Natural killer cell (primary cell): ENCODE measurements around the gene SGF29. TPM values are rescaled to one million over a fixed set of nuclear protein-coding genes. Genes with fewer than 3 reads are reported as not detected.
"Not testable (repeated sequence)": the region's sequence is repeated elsewhere in the genome, so short reads cannot be mapped to it uniquely, and the experiment has no call there.

Experiments used
- ATAC-seq, 3 donors: fragments of 150-1000 bp in 2 of 3; fragments of 200-7000 bp in 1 of 3; cut with Tn5 transposase; 1 replicate in 1 of 3; 2 replicates in 2 of 3; pipeline ENCODE4 v1.10.0; 2021; ENCODE audit warnings: mild to moderate bottlenecking in 2 of 3, moderate library complexity in 2 of 3
- DNase-seq, 2 donors: peaks; one replicate each; pipeline versions ENCODE4 v3.0.0 to v3.0.0-alpha.2; 2013 to 2021; ENCODE audit warnings: mixed read lengths in 1 of 2
- H3K27ac ChIP-seq: one replicate; pipeline ENCODE4 v1.5.1; 2013; ENCODE audit warnings: mild to moderate bottlenecking, low read length
- H3K27me3 ChIP-seq: one replicate; pipeline ENCODE4 v1.6.1; 2013; ENCODE audit warnings: low read length; ENCODE audit not compliant: control insufficient read depth, insufficient read depth
- H3K36me3 ChIP-seq: one replicate; pipeline ENCODE4 v1.6.1; 2013; ENCODE audit warnings: low read length; ENCODE audit not compliant: control insufficient read depth, insufficient read depth
- H3K4me1 ChIP-seq: one replicate; pipeline ENCODE4 v1.6.1; 2013; ENCODE audit warnings: low read length; ENCODE audit not compliant: control insufficient read depth, insufficient read depth
- H3K4me3 ChIP-seq: one replicate; pipeline ENCODE4 v1.5.1; 2013; ENCODE audit warnings: low read length
- H3K9me3 ChIP-seq: one replicate; pipeline ENCODE4 v1.6.1; 2013; ENCODE audit warnings: low read length; ENCODE audit not compliant: control insufficient read depth, insufficient read depth
- H3K27ac Mint-ChIP-seq, 2 donors: one replicate each; pipeline ENCODE4 v1.8.0; 2022; ENCODE audit warnings: mild to moderate bottlenecking in 2 of 2, mixed read lengths in 2 of 2, moderate library complexity in 1 of 2
- H3K27me3 Mint-ChIP-seq, 2 donors: one replicate each; pipeline ENCODE4 v1.8.0; 2022; ENCODE audit warnings: low read depth in 2 of 2, mixed read lengths in 2 of 2
- H3K36me3 Mint-ChIP-seq: one replicate; pipeline ENCODE4 v1.8.0; 2022; ENCODE audit warnings: mixed read lengths
- H3K4me1 Mint-ChIP-seq, 2 donors: one replicate each; pipeline ENCODE4 v1.8.0; 2022; ENCODE audit warnings: mixed read lengths in 2 of 2
- H3K4me3 Mint-ChIP-seq: one replicate; pipeline ENCODE4 v1.8.0; 2022; ENCODE audit warnings: mild to moderate bottlenecking, moderate library complexity, mixed read lengths
- H3K9me3 Mint-ChIP-seq, 2 donors: one replicate each; pipeline ENCODE4 v1.8.0; 2022; ENCODE audit warnings: mixed read lengths in 2 of 2
- CTCF ChIP-seq: fragments of 200-600 bp; IDR thresholded peaks from one replicate; pipeline ENCODE4 v1.8.0; 2022; ENCODE audit warnings: antibody characterized with exemption
- WGBS: methylation state at CpG from one replicate; pipeline ENCODE4 v1.1.7; 2013; ENCODE audit warnings: missing lambda C conversion rate; ENCODE audit not compliant: insufficient coverage; 5-methylcytosine and 5-hydroxymethylcytosine counted together
- intact Hi-C: fragments of 100-400 bp; cut with micrococcal nuclease; formaldehyde crosslinking; loops from one replicate; pipeline ENCODE4 v1.14.2; 2022
- total RNA-seq, 4 donors: library from RNA; stranded (reverse); fragments of 120-200 nt in 1 of 4; gene quantifications; one replicate each; pipeline versions ENCODE4 v1.2.3 to v1.2.4, GENCODE V29; 2013 to 2022

Gene SGF29
- total RNA-seq, 3 donors from 2014 or later (not counting 1 experiment from before 2014, with no cell fraction given), result 31.6 to 45.1 (median 43.1) TPM

- Histone ChIP-seq H3K36me3 (no peaks in the 10 kb centered on the region), H3K4me3 (no peak overlapping the region), H3K9me3 (no peaks in the 10 kb centered on the region), H3K4me1 (peaks cover 14% of the 10 kb centered on the region), H3K27me3 (no peaks in the 10 kb centered on the region), H3K27ac (no peak overlapping the region)
- no peak for TF ChIP-seq CTCF
- Mint-ChIP-seq H3K36me3 (no peaks in the 10 kb centered on the region), H3K4me3 (no peak overlapping the region), H3K27ac (no peak overlapping the region), H3K27me3 (no peaks in the 10 kb centered on the region), H3K9me3 (no peaks in the 10 kb centered on the region), H3K4me1 (peaks cover 14 to 24% of the 10 kb centered on the region in 2 donors)
- intact Hi-C loops, result no loop called here
- WGBS, result 78% methylated on average over 11 of the region's 16 CpGs
- DNase-seq, result no peak
- no peak for ATAC-seq
These were observed 52.8 kb downstream of the SGF29 start for GRCh38 chr16:28606291-28607115.

DNA sequence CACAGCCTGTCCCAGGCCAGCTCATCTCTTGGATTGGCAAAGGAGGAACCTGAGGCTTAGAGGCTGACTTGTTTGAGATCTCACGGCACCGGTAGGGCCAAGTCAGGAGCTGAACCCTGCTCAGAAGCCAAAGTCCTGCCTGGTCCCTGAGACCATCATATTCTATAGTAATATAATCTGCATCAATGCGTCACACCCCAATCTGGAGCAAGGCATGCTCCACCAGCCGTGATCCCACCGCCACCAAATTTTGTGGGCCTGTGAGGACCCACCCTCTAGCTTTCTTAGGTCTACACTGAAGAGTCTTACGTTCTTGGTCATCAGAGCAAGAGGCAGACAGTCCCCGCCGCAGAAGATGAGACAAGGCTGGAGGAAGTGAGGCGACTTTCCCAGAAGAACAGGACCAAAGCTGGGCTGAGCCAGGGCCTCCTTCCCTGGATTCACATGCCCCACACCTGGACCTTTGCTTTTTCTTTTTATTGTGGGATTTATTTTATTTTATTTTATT is 53.5 kb downstream of the SGF29 start:
- Histone ChIP-seq H3K4me3 (no peak overlapping the region), H3K27ac (no peak overlapping the region), H3K27me3 (no peaks in the 10 kb centered on the region), H3K9me3 (no peaks in the 10 kb centered on the region), H3K4me1 (peaks cover 14% of the 10 kb centered on the region), H3K36me3 (no peaks in the 10 kb centered on the region)
- Mint-ChIP-seq H3K27ac (no peak overlapping the region), H3K4me3 (no peak overlapping the region), H3K9me3 (no peaks in the 10 kb centered on the region), H3K4me1 (peaks cover 14 to 24% of the 10 kb centered on the region in 2 donors), H3K36me3 (no peaks in the 10 kb centered on the region), H3K27me3 (no peaks in the 10 kb centered on the region)
- DNase-seq (no peak), ATAC-seq (no peak)
- 94% methylated on average over 9 of the region's 9 CpGs for WGBS
- intact Hi-C loops, result no loop called here
- TF ChIP-seq CTCF, result no peak

DNA sequence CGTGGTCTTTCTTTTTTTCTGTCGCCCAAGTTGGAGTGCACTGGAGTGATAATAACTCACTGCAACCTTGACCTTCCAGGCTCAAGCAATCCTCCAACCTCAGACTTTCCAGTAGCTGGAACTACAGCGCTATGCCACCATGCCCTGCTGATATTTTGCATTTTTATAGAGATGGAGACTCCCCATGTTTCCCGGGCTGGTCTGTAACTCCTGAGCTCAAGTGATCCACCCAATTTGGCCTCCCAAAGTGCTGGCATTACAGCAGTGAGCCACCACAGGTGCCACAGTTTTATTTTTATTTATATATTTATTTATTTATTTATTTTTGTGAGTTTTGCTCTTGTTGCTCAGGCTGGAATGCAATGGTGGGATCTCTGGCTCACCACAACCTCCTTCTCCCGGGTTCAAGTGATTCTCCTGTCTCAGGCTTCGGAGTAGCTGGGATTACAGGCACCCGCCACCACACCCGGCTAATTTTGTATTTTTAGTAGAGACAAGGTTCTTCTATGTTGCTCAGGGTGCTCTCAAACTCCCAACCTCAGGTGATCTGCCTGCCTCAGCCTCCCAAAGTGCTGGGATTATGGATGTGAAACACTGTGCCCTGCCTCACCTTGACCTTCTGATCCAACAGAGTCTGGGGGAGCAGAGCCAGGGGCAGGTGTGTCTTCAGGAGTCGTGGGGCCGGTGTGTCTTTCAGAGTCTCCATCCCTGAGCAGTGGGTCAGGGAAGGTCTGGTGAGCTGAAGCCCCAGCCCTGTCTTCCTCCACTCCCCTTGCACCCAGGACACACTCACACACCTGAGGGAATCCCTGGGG is 54.2 kb downstream of the SGF29 start:
- H3K4me1 ChIP-seq, result peaks cover 14% of the 10 kb centered on the region
- H3K4me3 ChIP-seq, H3K27me3 ChIP-seq, DNase-seq, H3K36me3 Mint-ChIP-seq, H3K9me3 ChIP-seq, H3K9me3 Mint-ChIP-seq, ATAC-seq, H3K27me3 Mint-ChIP-seq, intact Hi-C loops, H3K27ac ChIP-seq, H3K4me3 Mint-ChIP-seq, H3K36me3 ChIP-seq: not testable (repeated sequence)
- Mint-ChIP-seq H3K27ac (peak overlapping the region in 1 of 2 donors; percentile 33), H3K4me1 (peaks cover 14 to 24% of the 10 kb centered on the region in 2 donors)
- WGBS, result 95% methylated on average over 8 of the region's 10 CpGs

DNA sequence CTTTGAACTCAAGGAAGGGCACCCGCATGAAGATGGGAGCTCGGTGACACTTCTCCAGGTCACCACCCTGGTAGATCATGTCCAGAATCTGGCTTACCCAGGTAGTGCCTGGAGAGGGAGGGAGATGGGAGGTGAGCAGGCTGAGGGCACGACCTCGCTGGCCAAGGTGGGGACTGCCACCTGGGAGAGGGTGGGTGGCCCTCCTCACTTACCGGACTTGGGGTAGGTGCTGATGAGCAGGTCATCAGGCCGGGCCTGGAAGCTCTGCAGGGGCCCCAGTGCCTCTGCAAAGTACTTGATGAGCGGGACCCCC is 54.7 kb downstream of the SGF29 start:
- ATAC-seq, H3K27ac ChIP-seq: not testable (repeated sequence)

DNA sequence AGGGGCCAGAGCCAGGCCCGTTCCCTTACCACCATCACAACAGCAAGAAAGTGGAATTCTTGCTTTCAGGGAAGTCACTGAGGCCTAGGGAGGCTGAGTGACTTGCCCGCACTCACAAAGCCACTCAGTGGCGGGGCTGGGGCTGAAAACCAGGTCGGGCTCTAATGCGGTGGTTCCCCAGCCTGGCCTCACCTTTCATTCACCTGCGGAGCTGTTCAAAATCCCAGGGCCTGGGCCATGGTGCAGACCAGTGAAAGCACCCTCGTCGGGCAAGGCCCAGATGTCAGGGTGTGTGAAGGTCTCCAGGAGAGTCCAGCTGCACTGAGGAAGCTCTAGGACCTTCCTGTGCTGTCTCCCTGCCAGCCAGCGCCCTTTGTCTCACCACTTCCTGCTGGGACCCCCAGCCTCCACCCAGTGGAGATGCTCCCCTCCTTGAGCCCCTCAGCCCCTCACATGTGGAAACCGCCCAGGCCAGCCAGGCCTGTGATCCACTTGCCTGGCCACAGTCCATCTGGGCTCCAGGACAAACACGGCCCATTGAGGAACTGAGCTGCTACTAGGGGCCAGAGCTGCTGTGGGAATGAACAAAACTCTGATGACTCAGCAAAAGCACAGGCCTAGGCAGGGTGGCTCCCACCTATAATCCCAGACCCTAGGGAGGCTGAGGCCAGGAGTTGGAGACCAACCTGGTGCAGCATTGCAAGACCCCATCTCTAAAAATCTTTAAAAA is 55.3 kb downstream of the SGF29 start:
- H3K27ac ChIP-seq, H3K4me3 ChIP-seq, H3K9me3 Mint-ChIP-seq, H3K27me3 Mint-ChIP-seq, H3K9me3 ChIP-seq, ATAC-seq, intact Hi-C loops, H3K36me3 Mint-ChIP-seq, H3K27me3 ChIP-seq, DNase-seq, H3K36me3 ChIP-seq: not testable (repeated sequence)
- Mint-ChIP-seq H3K27ac (peak overlapping the region in 1 of 2 donors; percentile 70), H3K4me3 (peak overlapping the region; percentile 9), H3K4me1 (peaks cover 14 to 24% of the 10 kb centered on the region in 2 donors)
- H3K4me1 ChIP-seq, result peaks cover 14% of the 10 kb centered on the region
- whole genome bisulfite sequencing, result 89% methylated on average over 6 of the region's 11 CpGs

More for the DNA sequence above, 54.7 kb downstream of the SGF29 start:
- H3K4me3 ChIP-seq, H3K36me3 ChIP-seq, DNase-seq, H3K9me3 ChIP-seq, H3K27me3 ChIP-seq, H3K36me3 Mint-ChIP-seq, H3K27me3 Mint-ChIP-seq, intact Hi-C loops, H3K9me3 Mint-ChIP-seq, H3K4me3 Mint-ChIP-seq: not testable (repeated sequence)
- Mint-ChIP-seq H3K27ac (peak overlapping the region in 1 of 2 donors; percentile 33), H3K4me1 (peaks cover 14 to 24% of the 10 kb centered on the region in 2 donors)
- WGBS, result 83% methylated on average over 2 of the region's 7 CpGs
- H3K4me1 ChIP-seq, result peaks cover 14% of the 10 kb centered on the region
